Gastrocnemius medialis (tissue), 4 donors: ENCODE results near the gene WNT10A.
"Not testable (repeated sequence)": the region's sequence is repeated elsewhere in the genome, so short reads cannot be mapped to it uniquely, and the experiment has no call there.

ENCODE experiments used
- POLR2A ChIP-seq, 2 donors: fragments of 450-650 bp; IDR thresholded peaks; one replicate each; pipeline ENCODE4 v1.6.1; 2017; ENCODE audit warnings: antibody characterized with exemption in 2 of 2, mild to moderate bottlenecking in 2 of 2, moderate library complexity in 2 of 2
- TF ChIP-seq, protein P1 (sequence below), 5 experiments: fragments of 450-650 bp in 3 of 5; fragments of 200-600 bp in 2 of 5; sonication (generic) in 2 of 5; IDR thresholded peaks in 4 of 5; conservative IDR thresholded peaks in 1 of 5; 1 replicate in 4 of 5; 2 replicates in 1 of 5; pipeline ENCODE4 v1.5.1; 2016 to 2019; ENCODE audit warnings: antibody characterized with exemption in 5 of 5, mild to moderate bottlenecking in 3 of 5, moderate library complexity in 3 of 5

DNA sequence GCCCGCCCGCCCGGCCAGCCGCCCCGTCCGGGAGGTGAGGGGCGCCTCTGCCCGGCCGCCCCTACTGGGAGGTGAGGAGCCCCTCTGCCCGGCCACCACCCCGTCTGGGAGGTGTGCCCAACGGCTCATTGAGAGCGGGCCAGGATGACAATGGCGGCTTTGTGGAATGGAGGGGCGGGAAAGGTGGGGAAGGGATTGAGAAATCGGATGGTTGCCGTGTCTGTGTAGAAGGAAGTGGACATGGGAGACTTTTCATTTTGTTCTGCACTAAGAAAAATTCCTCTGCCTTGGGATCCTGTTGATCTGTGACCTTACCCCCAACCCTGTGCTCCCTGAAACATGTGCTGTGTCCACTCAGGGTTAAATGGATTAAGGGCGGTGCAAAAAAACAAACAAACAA lies 33.7 kb upstream of the WNT10A start:
- TF ChIP-seq, protein P1, sequence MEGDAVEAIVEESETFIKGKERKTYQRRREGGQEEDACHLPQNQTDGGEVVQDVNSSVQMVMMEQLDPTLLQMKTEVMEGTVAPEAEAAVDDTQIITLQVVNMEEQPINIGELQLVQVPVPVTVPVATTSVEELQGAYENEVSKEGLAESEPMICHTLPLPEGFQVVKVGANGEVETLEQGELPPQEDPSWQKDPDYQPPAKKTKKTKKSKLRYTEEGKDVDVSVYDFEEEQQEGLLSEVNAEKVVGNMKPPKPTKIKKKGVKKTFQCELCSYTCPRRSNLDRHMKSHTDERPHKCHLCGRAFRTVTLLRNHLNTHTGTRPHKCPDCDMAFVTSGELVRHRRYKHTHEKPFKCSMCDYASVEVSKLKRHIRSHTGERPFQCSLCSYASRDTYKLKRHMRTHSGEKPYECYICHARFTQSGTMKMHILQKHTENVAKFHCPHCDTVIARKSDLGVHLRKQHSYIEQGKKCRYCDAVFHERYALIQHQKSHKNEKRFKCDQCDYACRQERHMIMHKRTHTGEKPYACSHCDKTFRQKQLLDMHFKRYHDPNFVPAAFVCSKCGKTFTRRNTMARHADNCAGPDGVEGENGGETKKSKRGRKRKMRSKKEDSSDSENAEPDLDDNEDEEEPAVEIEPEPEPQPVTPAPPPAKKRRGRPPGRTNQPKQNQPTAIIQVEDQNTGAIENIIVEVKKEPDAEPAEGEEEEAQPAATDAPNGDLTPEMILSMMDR (IDR thresholded peaks at IDR 0.05 in 4 of 5, conservative IDR thresholded peaks at IDR 0.05 in 1 of 5), result not testable (repeated sequence)
- TF ChIP-seq POLR2A (IDR thresholded peaks at IDR 0.05), result not testable (repeated sequence)
